HG03521 (cell line): ENCODE data around the gene ATE1.
"Not testable (repeated sequence)": the region's sequence is repeated elsewhere in the genome, so short reads cannot be mapped to it uniquely, and the experiment has no call there.

ENCODE experiments used
- ATAC-seq: cut with Tn5 transposase; IDR thresholded peaks from one replicate; pipeline ENCODE4 v1.9.1; 2021; ENCODE audit warnings: mild to moderate bottlenecking, moderate library complexity; ENCODE audit not compliant: unreplicated experiment

The ATE1 gene

DNA sequence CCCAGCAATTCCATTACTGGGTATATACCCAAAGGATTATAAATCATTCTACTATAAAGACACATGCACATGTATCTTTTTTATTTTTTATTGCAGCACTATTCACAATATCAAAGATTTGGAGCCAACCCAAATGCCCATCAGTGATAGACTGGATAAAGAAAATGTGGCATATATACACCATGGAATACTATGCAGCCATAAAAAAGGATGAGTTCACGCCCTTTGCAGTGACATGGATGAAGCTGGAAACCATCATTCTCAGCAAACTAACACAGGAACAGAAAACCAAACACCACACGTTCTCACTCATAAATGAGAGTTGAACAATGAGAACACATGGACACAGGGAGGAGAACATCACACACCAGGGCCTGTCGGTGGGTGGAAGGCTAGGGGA lies 228.1 kb downstream of the ATE1 start:
- not testable (repeated sequence) for ATAC-seq

DNA sequence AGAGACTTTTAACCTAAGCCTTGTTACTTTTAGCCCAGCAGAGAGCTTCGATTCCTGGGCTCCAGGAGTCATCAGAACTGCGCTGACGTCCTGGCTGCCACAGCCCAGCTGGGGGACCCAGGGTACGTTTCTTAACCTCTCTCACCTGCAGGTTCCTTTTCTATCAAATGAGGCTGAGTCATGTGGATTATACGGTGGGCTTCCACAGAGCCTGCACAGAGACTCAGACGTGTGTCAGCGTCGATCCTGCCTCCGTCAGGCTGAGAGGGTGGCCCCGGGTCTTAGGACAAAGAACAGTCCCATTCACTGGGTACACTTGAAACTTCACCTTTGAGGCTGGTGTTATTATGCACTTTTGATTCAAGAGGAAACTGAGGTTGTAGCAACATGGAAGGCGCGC lies 228.9 kb downstream of the ATE1 start:
- ATAC-seq = no peak

DNA sequence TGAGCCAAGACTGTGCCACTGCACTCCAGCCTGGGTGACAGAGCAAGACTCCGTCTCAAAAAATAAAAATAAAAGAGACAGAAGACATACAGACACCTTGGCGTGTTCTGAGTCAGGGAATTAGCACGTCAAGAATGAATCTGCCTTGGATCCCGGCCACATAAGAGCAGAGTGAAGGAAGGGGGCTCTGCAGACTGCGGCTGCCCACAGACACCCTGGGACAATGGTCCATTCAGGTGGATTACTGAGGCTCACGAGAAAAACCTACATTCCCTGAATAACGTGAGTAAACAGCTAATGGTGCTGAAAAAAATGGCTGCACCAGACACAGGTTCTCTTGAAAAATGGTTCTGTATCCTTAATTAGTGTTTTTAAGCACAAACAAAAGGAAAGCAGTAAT lies 229.5 kb downstream of the ATE1 start:
- no peak for ATAC-seq

DNA sequence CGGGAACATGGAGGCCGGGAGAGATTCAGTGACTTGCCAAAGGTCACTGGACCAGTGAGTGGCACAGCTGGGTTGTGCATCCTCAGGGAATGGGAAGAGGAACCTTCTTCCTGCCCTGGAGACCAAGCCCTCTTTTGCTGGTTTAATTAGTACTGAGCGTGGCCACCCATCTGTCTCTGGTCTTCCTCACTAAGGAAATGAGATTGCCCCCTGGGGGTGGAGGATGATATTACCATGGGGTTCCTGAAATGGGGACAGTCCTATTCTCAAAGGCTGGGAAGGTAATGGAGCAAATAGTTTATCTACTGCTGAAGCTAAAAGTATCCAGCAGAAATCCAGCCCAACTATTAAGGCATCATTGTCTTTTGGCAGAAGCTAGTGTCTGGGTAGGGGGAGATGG lies 231.0 kb downstream of the ATE1 start:
- no peak for ATAC-seq

DNA sequence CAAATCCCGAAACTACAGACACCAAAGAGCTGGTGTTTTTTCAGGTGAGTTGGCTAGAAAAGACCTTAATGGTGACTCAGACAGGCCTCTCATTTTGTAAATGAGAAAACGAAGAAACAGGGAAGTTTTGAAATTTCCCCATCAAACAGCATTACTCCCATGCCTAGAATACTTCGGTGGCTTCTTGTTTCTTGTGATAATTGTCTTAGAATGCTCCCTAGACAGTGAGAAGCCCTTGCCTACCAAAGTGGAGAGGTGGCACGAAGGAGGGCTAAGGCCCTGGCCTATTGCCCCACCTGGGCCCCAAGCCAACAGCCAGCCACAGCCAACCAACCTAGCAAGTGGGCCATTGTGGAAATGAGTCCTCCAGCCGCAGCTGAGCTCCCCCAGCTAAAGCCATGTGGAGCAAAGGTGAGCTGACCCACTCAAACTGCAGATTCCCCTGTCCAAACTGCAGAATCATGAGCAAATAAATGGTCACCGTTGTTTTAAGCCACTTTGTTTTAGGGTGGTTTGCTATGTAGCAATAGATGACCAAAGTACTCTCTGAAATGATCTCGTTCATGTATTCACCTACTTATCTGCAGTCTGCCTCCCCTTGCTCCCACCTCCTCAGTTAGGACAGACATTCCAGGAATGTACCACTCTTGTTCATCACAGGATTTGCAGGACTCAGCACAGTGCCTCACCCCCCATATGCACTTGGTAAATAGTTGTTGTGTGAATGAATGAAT lies 231.9 kb downstream of the ATE1 start:
- ATAC-seq = no peak

DNA sequence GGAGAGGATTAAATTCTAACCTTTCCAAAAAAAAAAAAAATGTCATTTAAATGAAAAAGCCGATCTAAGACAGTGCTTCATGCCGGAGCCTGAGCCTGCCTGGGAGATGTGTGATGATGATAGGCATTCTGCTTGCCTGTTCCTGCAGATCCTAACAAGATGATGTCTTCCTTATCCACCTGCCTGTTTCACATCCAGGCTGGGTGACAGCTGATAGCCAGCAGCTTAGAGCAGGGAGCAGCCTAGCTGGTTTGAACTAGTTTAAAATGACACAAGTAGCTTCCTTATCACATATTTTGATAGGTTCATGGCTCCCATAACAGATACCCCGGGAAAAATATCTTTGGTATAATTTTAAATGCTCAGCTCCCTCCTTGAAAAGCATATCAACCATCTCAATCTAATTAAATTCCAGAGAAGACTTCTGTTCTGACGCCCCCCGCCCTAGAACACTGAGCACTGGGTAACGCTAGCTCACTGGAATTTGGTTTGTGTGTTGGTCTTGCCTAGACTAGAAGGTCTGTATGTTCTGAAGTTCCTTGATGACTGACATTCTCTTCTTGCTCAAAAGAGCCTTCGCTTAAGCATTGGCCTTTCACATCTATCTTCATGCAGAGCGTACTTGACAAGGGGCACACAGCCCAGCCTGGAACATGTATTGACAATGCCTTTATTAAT lies 232.7 kb downstream of the ATE1 start:
- no peak for ATAC-seq

DNA sequence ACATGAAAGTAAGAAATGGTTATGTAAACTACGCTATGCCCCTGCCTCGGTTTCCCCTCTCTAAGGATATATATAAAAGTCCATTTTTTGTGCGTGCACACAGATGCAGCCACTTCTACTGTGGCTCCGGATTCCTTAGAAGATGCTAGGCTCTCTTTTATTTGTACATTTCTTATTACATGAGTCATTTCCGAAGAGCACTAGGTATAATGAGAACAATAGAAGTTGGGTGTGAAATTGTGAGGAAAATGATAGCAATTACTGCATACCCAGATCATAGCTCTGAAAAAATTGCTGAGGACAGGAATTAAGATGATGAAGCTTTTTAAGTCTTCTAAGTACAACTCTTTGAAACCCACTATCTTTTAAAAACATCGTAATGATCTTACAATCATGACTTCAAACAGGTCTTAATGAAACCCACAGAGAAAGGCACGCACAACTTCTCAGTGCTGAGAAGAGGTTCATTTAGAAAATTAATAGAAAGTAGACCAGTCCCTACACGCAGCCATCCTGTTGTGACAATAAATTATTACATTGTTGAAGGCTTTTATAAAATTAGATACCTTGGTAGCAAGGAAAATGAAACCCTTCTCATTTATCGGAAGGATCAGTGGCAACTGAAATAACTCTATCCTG lies 233.4 kb downstream of the ATE1 start:
- ATAC-seq = no peak

DNA sequence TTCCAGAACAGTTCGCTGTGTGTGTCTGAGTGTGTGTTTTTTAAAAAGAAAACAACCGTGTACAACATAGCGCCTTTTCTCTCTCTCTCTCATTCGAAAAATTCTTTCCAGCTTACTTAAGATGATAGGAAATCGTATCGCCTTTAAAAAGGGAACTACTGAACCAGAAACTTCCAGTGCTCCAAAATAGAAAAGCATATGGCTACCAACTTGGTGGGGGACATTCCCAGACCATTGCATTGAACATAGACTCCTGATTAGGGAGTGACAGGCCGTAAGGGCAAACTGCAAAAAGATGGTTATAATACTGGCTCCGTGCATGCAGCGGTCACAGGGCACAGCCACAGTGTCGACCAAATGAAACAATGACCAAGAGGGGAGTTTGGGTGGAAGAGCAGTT lies 235.2 kb downstream of the ATE1 start:
- no peak for ATAC-seq

DNA sequence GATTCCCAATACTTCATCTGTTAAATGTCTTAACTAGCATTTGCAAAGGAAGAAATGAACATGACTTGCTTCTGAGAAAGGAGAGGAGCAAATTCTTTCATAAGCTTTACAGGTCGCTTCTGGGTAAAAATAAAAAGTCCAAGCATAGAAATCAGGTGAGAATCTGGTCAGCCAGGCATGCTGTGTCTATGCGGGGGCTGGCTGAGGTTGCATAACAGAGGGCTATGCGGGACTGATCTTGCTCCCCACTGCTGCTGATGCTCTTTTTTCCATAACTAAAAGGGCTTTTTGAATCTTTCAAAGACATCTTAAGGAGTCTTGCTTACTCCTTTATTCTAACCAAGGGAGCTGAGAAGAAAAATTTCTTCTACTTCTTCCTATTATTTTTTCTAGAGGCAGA lies 236.9 kb downstream of the ATE1 start:
- ATAC-seq = no peak
